HL-60/S4 treated with phorbol 12-myristate 13-acetate at 8.2 ng/mL for 4 days and 3 days (cell line): Measurements from ENCODE around the gene GPR157.
"Not testable (repeated sequence)": the region's sequence is repeated elsewhere in the genome, so short reads cannot be mapped to it uniquely, and the experiment has no call there.

Experiments
- in situ Hi-C: fragments of 300-500 bp; cut with MboI; formaldehyde crosslinking; loops from 2 replicates; pipeline ENCODE4 v1.15.0; 2022; ENCODE audit warnings: low sequenced_read_pairs

Gene GPR157, protein sequence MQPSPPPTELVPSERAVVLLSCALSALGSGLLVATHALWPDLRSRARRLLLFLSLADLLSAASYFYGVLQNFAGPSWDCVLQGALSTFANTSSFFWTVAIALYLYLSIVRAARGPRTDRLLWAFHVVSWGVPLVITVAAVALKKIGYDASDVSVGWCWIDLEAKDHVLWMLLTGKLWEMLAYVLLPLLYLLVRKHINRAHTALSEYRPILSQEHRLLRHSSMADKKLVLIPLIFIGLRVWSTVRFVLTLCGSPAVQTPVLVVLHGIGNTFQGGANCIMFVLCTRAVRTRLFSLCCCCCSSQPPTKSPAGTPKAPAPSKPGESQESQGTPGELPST

DNA sequence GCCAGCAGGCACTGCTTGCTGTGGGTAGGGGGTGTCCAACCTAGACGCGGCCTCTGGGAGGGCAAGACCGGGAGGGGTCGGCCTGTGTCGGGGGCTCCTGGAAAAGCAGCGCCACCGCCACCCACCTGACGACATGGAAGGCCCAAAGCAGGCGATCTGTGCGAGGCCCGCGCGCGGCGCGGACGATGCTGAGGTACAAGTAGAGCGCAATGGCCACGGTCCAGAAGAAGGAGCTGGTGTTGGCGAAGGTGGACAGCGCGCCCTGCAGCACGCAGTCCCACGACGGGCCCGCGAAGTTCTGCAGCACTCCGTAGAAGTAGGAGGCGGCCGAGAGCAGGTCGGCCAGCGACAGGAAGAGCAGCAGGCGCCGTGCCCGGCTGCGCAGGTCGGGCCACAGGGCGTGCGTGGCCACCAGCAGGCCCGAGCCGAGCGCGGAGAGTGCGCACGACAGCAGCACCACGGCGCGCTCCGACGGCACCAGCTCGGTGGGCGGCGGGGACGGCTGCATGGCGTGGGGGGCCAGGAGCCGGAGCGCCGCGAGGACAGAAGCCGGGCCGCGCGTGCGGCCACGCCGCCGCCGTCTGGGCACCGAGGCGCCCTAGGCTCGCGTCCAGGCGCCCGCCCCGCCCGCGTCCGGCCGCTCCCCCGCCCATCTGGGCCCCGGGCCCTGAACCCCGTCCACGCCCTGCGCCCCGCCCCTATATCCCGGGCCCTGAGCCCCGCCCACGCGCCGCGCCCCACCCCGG is at the start of gene GPR157:
GPR157 (minus strand) TSS at position 583 of the 746 bp plus-strand sequence; CDS start at position 508, 75 bp downstream.
- in situ Hi-C loops = no loop called here

DNA sequence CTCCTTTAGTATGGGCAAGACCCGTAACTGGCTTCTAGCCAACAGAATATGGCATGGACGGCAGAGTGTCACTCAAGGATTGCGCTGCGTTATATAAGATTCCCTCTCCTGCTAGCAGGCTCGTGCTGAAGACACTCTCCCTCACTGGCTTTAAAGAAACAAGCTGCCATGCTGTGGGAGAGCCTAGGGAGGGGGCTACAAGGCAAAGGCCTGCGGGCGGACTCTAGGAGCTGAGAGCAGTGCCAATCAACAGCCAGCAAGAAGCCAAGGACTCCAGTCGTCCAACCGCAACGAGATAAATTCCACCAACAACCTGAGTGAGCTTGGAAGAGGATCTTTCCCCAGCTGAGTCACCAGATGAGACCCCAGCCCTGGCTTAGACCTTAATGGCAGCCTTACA is 45.9 kb upstream of the GPR157 start:
- in situ Hi-C loops = no loop called here

DNA sequence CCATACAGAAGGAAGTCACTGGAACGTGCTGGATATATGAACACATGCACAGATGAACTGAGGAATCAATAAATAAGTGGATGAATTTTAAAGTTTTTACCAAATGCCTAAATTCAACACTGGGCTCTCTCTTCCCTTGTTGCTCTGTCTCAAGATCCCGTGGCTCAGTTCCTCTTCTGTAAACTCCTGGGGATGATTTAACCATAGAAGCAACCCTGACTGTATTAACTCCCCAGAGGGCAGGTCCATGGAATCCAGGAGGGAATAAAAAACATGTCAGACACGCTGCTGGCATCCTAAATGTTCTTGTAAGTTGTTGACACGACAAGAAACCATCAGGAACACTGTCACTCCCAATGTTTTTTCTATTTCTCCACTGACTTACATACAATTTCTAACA is 45.3 kb upstream of the GPR157 start:
- in situ Hi-C loops = no loop called here

DNA sequence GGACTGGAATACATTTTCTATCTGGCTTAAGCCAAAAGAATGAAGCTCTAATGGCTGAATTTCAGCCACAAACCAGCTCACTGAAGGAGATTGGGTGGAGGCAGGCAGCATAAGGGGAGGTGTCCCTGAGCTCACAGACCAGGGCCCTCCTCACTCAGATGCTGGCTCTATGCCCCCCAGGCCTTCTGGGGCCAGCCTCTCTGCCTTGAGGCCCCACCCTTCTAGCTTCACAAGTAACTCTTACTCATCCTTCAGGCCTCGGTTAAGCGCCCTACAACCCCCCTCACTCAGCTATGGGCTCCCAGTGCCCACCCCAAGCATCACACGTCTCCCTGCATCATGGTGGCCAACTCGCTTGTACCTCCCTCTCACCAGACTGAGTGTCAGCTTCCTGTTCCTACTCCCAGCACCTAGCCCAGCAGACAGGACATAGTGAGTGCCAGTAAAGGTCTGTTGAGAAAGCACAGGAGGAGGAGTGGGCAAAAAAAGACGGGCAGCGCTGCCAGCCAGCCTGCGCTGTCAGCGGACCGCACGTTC is 40.8 kb upstream of the GPR157 start:
- in situ Hi-C loops = no loop called here

DNA sequence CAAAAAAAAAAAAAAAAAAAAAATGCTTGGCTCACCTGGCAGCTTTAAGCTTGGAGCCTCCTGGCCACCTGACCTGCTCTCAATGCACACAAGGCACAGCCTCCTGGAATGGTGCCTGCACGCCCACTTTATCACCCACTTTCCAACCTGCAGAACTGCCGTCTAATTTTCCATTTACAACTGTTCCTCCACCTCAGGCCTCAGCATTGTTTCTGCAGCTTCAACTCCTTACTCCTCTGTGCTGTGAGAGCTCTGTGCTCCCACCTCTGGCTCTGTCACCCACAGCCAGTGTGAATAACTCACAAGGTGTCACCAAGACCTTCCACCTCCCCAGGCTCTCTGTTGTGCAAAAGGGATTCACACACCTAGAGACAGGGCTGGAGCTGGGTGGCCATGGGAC is 38.7 kb upstream of the GPR157 start:
- in situ Hi-C loops = no loop called here

DNA sequence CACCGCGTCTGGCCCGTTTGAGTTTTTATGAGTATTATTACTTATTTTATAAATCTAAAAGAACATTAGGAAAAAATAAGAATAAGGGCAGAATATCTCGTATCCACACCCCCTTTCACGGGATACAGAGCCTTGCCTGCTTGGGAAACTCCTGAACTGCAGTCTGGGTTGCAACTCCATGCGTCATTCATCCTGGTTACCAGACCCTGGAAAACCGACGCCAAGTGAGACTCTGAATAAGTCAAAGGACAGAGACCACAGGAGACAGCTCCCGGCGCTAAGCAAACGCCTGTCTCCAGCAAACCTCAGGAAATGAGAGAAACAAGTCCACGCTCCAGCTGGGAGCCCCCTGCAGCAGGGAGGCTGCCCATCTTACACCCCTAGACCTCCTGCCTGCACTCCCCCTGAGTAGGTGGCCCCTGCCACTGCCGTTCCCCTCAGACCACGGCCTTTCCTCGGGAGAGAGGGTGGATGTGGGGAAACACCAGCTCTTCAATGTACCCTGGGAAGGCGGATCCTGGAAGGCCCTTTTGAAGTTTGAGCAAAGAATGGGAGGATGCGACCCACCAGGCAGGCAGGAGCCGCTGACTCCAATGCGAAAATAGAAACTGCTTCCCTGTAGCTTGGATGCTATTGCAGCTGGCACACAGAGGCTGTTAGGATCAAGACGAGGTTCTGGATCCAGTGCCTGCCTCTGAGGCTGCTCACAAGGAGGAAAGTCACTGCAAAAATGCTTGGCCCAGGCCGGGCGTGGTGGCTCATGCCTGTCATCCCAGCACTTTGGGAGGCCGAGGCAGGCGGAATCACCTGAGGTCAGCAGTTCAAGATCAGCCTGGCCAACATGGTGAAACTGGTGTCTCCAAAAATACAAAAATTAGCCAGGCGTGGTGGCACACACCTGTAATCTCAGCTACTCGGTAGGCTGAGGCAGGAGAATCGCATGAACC is 37.7 kb upstream of the GPR157 start:
- in situ Hi-C loops = no loop called here

DNA sequence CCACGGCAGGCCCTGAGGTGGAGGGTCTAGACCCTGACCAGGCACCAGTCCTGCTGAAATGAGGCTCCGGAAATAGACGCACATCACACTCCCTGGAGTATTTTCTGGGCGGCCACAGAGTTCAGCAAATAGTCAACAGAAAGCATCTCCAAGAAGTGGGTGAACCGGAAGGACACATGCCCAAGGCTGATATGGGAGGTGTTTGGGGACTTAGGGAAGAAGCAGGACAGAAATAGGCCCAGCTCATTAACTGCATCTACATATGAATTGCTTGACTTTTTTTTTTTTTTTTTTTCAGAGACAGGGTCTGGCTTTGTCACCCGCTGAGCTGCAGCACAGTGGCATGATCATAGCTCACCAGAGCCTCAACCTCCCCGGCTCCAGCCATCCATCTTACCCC is 36.5 kb upstream of the GPR157 start:
- in situ Hi-C loops = no loop called here

DNA sequence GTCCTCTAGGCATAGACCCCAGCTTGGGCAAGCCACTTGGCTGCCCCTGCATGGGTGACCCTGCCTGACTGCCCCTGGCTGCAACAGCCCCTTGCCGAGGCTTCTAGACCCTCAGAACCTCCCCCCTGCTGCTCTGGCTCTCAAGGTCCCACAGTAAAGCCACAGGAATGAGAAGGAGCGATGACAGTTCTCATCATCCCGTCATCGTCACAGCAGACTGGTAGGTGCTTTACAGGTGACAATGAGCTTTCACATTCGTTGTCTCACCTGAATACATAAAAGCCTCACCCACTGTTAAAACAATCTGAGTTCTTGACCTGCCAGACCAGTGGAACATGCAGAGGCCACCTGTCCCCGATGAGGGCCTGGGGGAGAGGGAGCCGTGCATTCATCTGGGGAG is 36.0 kb upstream of the GPR157 start:
- in situ Hi-C loops = no loop called here

DNA sequence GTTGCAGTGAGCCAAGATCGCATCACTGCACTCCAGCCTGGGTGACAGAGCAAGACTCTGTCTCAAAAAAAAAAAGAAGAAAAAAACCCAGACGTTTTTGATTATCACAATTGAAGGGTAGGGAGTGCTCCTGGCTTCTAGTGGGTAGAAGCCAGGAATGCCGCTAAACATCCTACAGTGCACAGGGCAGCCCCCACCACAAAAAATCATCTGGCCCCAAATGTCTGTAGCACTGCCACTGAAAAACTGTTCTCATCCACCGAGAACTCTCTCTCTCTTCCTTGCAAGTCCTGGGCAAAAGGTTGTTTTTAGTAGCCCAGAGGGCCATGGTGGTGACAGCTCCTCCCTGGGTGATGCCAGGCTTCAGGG is 35.6 kb upstream of the GPR157 start:
- in situ Hi-C loops = no loop called here

DNA sequence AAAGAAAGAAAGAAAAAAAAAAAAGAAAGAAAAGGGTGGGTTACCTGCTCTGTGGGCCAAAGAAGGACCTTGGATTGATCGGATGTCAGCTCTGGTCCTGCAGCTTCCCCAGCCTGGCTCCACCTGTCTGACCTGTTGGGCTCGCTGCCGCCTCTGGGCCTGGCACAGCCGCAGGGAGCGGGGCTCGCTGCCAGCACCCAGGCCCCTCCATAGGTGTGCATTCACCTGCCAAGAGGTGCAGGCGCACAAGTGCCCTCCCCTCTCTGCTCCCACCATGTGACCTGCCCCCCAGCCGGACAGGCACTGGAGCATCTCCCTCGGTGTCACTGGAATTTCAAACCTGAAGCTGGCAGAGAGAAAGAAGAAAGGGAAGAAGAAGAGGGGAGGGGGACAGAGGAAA is 33.1 kb upstream of the GPR157 start:
- in situ Hi-C loops = no loop called here

DNA sequence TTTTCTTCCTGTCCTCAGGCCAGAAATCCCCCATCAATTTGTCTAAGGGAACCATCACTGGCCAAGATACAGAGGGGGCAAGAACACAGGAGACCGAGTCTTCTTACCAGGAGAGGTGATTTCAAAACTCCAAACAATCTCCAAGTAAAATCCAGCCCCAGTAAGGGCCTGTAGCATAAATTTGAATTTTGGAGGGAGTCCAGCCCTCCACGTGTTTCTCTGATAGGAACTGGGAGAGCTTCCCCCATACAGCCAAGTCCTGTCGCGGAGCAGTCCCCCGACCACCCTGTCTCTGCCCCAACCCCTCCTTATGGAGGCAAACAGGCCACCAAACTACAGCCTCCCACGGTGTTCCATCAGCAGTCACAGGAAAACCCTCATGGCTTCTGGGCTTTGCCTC is 32.4 kb upstream of the GPR157 start:
- in situ Hi-C loops = no loop called here

DNA sequence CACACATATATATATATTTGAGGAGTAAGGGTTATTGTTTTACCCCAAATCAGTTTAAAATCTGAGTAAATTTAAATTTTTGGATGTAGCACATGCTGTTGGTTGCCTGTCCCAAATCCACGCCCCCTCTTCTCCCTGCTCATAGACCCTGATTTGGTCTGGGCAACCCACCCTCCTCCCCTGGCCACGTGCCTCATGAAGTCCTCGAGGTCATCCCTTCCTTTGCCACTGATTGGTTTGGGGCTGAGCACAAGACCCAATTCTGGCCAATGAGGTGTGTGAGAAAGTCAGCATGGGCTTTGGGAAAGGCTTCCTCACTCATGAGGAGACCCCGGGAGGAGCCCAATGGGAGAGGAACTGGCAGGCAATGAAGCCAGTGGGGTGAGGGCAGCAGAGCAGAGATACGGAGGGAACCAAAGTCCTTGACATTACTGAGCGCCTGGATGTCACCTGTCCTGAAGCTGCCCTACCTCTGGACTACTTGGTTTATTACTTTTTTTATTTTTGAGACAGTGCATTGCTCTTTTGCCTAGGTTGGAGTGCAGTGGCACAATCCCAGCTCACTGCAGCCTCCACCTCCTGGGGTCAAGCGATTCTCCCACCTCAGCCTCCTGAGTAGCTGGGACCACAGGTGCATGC is 31.3 kb upstream of the GPR157 start:
- in situ Hi-C loops = no loop called here

DNA sequence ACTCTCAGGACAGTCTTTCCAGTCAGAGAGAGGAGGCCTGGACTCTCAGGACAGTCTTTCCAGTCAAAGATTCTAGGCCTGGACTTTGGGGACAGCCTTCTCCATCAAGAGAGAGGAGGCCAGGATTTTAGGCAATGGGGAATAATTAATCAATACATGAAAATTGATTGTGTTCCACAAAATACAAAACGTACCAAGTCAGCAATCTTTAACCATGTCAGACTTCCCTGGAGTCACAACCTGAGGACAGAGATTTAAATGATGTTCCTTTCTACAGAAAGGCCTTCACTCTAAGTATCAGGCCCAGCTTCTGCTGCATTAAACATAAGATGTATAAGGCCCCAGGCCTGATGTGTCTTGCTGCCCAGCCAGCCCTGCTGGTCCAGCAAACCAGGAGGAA is 27.0 kb upstream of the GPR157 start:
- in situ Hi-C loops = no loop called here

DNA sequence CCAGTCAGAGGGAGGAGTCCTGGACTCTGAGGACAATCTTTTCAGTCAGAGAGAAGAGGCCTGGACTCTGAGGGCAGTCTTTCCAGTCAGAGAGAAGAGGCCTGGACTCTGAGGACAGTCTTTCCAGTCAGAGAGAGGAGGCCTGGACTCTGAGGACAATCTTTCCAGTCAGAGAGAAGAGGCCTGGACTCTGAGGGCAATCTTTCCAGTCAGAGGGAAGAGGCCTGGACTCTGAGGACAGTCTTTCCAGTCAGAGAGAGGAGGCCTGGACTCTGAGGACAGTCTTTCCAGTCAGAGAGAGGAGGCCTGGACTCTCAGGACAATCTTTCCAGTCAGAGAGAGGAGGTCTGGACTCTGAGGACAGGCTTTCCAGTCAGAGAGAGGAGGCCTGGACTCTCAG is 26.5 kb upstream of the GPR157 start:
- in situ Hi-C loops = not testable (repeated sequence)

DNA sequence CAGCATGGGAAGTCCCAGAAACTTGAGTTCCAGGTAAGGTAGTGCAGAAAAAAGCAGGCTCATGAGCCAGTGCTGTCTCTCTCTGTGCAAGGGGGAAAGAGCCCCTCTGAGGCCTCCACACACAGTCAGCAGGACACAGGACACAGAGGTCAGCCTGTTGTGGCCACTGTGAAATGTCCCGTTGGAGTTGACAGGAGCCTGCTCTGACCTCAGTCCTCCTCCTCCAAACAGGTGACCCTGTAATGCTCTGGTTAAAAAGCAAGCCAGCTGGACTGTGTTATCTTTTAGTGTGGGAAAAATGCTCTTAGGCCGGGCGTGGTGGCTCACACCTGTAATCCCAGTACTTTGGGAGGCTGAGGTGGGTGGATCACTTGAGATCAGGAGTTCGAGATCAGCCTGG is 24.2 kb upstream of the GPR157 start:
- in situ Hi-C loops = no loop called here

DNA sequence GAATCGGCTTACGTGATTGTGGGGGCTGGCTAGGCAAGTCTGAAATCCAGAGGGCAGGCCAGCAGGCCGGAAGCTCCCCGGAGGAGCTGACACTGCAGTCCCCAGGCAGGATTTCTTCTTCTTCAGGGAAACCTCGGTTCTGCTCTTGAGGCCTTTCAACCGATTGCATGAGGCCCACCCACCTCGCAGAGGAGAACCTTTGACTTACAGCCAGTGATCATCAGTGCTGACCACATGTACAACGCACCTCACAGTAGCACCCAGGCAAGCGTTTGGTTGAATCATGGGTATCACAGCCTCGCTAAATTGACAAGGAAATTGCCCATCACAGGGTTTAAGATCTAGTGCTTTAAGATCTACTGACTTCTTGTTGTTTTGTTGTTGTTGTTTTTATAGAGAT is 23.6 kb upstream of the GPR157 start:
- in situ Hi-C loops = no loop called here

DNA sequence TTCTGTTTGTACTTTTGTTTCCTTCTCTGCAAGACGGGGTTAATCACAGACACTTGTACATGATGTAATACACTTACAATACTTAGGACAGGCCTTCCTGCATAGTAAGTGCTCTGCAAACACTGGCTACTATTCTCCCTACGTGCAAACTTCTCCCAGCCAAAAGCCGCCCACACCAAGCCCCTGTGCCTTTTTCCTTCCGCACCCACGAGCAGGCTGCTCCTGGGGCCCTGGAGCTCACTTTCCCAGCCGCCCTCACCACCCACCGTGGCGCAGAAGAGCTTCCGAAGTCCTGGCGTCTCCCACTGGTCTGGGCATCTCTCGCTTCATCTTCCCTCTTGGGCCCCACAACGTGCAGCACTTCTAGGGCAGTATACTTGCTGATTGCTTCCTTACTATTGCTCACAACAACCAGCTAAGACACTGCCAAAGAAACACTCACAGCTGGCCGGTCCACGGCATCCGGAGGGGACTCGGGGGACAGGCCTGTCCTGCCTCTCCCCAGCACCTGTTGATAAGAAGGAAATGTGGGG is 22.5 kb upstream of the GPR157 start:
- in situ Hi-C loops = no loop called here

DNA sequence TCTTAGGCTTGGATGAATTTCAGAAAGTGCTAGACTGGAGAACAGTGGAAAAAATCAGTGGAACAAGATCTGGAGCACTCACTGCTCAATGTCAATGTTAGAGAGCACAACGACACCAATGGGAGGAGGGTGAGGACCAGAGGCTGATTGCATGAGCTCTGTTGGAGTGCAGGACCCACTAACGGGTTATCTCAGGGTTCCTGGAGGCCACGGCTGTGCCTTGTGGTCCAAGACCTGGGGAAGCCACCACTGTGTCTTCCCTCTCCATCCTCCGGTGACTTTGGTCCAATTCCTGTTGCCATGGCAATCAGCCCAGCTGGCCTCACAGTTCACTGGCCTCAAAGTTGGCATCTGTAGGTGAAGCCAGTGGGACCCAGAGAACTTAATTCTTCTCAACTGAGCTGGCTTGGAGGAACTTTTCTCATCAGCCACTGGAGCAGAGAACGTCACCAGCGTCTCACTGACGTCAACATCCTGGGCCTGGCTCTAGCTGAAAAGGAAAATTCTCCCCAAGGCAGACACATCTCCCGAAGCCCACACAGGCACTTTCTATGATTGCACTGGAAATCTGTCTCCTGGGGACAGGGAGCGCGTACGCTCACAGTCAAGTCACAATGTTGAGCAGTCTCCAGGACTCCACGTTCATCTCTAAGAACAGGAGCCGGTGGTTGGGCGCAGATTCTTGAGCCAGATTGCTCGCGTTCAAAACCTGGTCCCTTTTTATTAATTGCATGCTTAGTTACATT is 21.9 kb upstream of the GPR157 start:
- in situ Hi-C loops = no loop called here

DNA sequence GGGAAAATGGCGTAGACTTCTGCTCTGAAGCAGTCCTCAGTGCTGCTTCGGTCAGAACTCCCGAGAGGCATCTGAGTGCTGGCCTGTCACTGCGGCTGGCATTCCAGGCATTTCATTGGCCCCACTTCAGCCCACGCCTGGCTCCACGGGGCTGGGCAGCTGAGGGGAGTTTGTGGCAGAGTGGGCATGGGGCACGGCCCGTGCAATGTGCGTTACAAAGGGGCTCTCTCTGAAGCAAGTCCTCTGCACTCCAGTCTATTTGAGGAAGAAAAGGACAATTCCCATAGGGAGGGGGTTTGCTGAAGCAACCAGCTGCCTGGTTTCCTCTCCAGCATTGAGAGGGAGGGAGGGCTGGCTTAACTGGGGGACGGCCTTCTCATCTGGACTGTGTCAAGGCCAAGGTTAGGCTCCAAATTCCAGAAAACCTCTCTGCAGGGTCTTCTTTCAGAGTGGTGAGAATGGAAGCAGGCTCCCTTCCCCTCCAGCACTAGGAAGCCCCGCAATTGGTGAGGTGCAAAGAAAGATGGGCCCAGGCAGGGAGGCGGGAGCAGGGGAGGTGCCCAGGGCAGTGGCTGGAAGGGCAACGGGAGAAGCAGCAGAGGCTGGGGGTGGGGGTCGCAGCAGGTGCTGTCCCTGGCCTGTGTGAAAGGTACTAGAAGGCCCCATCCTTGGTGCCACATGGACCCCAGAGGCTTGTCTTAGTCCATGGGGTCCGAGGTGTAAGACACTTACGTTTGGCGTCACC is 21.1 kb upstream of the GPR157 start:
- in situ Hi-C loops = no loop called here
